GM23338 (cell line): ENCODE results near the gene CYRIA. TPM values are rescaled to one million over a fixed set of nuclear protein-coding genes. Genes with fewer than 3 reads are reported as not detected.

Experiments used
- ATAC-seq: fragments of 200-7000 bp; cut with Tn5 transposase; 3 replicates; pipeline ENCODE4 v1.9.1; 2020
- DNase-seq: peaks from one replicate; pipeline ENCODE4 v3.0.0-alpha.2; 2015; ENCODE audit warnings: low spot score
- H2AFZ ChIP-seq: fragments of 200-600 bp; sonication (generic); 2 replicates; pipeline ENCODE4 v1.8.0; 2016; ENCODE audit warnings: antibody characterized with exemption, mild to moderate bottlenecking, moderate library complexity
- H3F3A ChIP-seq: fragments of 200-600 bp; sonication (generic); replicated peaks from 2 replicates; pipeline ENCODE4 v1.8.0; 2017; ENCODE audit warnings: antibody characterized with exemption, mixed run types, low read depth
- H3K27ac ChIP-seq: fragments of 200-600 bp; sonication (generic); 2 replicates; pipeline ENCODE4 v1.6.1; 2016; ENCODE audit warnings: low read depth
- H3K27me3 ChIP-seq: fragments of 200-600 bp; sonication (generic); 2 replicates; pipeline ENCODE4 v1.8.0; 2016; ENCODE audit warnings: mild to moderate bottlenecking, mixed run types, moderate library complexity; ENCODE audit not compliant: insufficient read depth
- H3K36me3 ChIP-seq: fragments of 200-600 bp; sonication (generic); 2 replicates; pipeline ENCODE4 v1.8.0; 2016; ENCODE audit warnings: mild to moderate bottlenecking; ENCODE audit not compliant: insufficient read depth
- H3K4me1 ChIP-seq: fragments of 200-600 bp; sonication (generic); 2 replicates; pipeline ENCODE4 v1.8.0; 2016; ENCODE audit warnings: mild to moderate bottlenecking, moderate library complexity; ENCODE audit not compliant: insufficient read depth
- H3K4me2 ChIP-seq: fragments of 200-600 bp; sonication (generic); 2 replicates; pipeline ENCODE4 v1.7.1; 2017; ENCODE audit warnings: mixed run types
- H3K4me3 ChIP-seq: fragments of 200-600 bp; sonication (generic); 2 replicates; pipeline ENCODE4 v1.6.1; 2016; ENCODE audit warnings: mixed run types
- H3K79me2 ChIP-seq: fragments of 200-600 bp; sonication (generic); replicated peaks from 2 replicates; pipeline ENCODE4 v1.8.0; 2017; ENCODE audit warnings: mild to moderate bottlenecking; ENCODE audit not compliant: insufficient read depth
- H3K9me2 ChIP-seq: fragments of 200-600 bp; sonication (generic); 2 replicates; pipeline ENCODE4 v1.8.0; 2017; ENCODE audit not compliant: insufficient read depth
- H4K20me1 ChIP-seq: fragments of 200-600 bp; sonication (generic); replicated peaks from 2 replicates; pipeline ENCODE4 v1.8.0; 2017; ENCODE audit warnings: mild to moderate bottlenecking; ENCODE audit not compliant: insufficient read depth
- H3K27ac Mint-ChIP-seq: 2 replicates; pipeline ENCODE4 v1.8.0; 2020; ENCODE audit warnings: inconsistent platforms, mild to moderate bottlenecking, moderate library complexity, mixed read lengths
- H3K27me3 Mint-ChIP-seq: 3 replicates; pipeline ENCODE4 v1.8.0; 2022; ENCODE audit warnings: low read depth, mild to moderate bottlenecking, moderate library complexity, mixed read lengths, inconsistent platforms; ENCODE audit not compliant: insufficient read depth, poor library complexity
- H3K36me3 Mint-ChIP-seq: 3 replicates; pipeline ENCODE4 v1.8.0; 2021; ENCODE audit warnings: low read depth, mild to moderate bottlenecking, inconsistent platforms, moderate library complexity, mixed read lengths
- H3K4me1 Mint-ChIP-seq: 3 replicates; pipeline ENCODE4 v1.8.0; 2020; ENCODE audit warnings: mild to moderate bottlenecking, inconsistent platforms, mixed read lengths
- H3K4me3 Mint-ChIP-seq: 3 replicates; pipeline ENCODE4 v1.8.0; 2021; ENCODE audit warnings: moderate library complexity, mild to moderate bottlenecking, inconsistent platforms, mixed read lengths
- H3K9me3 Mint-ChIP-seq: 3 replicates; pipeline ENCODE4 v1.8.0; 2020; ENCODE audit warnings: moderate library complexity, mild to moderate bottlenecking, inconsistent platforms, mixed read lengths
- CREB1 ChIP-seq: fragments of 250-450 bp; sonication (Bioruptor Pico); IDR thresholded peaks from 2 replicates; pipeline ENCODE4 v1.5.0; 2020; ENCODE audit warnings: low read depth, mild to moderate bottlenecking, moderate library complexity
- CTCF ChIP-seq, 2 experiments: fragments of 200-600 bp in 1 of 2; sonication (generic) in 1 of 2; conservative IDR thresholded peaks; 2 replicates each; pipeline versions ENCODE4 v1.5.1 to v1.6.1; 2016 to 2017; ENCODE audit warnings: antibody characterized with exemption in 2 of 2, low read depth in 2 of 2, mild to moderate bottlenecking in 2 of 2, moderate library complexity in 1 of 2
- ETS1 ChIP-seq: IDR thresholded peaks from 2 replicates; pipeline ENCODE4 v1.6.1; 2016; ENCODE audit warnings: antibody characterized with exemption
- EZH2phosphoT487 ChIP-seq: fragments of 200-600 bp; sonication (generic); IDR thresholded peaks from one replicate; pipeline ENCODE4 v1.8.1; 2018; ENCODE audit warnings: antibody characterized with exemption; ENCODE audit not compliant: unreplicated experiment
- STAT1 ChIP-seq: IDR thresholded peaks from one replicate; pipeline ENCODE4 v1.6.1; 2016; ENCODE audit warnings: antibody characterized with exemption; ENCODE audit not compliant: unreplicated experiment
- polyA plus RNA-seq: library from polyadenylated mRNA; unstranded; fragments of >200 nt; fragmentation: Nextera tagmentation; extraction: Ambion mirVana; gene quantifications from 2 replicates; pipeline ENCODE4 v1.2.1, GENCODE V29; 2016
- total RNA-seq: library from RNA; depleted of rRNA; stranded (reverse); fragments of >200 nt; shearing (Covaris generic); gene quantifications from 2 replicates; pipeline ENCODE4 v1.2.3, GENCODE V29; 2014

CYRIA gene
- total and polyA plus RNA-seq, 2 experiments from 2014 or later, result 3.0 to 5.3 TPM

DNA sequence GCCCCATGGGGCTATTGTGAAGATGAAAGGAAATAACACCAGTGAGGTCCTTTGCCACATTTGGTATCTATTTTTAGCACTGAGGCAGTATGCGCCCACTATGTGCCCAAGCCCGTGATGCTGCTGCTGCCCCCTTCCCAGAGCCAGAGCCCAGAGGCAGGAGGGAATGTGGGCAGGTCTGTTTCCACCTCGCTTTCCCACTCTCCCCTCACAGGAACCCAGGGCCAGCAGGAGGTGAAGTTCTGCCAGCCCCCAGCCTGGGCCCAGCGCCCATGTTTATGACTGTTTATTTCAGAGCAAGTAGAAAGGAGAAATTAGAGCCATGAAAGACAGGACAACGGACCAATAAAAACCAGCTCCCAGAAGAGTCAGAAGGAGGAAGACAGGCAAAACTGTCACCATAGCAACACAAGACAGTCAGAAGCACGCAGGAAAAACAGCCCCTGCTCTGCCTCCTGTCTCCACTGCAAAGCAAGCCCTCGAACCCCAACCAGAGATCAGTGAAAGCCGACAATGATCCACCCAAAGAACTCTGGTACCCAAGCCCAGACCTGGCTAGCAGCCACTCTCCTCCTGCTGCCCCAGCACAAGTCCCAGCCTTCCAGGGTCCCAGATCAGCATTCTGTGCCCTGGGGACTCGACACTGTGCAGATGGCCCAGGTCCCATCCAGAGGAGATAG, 1.4 kb downstream of the CYRIA start:
- no peak for TF ChIP-seq ETS1
- no peaks in the 10 kb centered on the region for H3K36me3 ChIP-seq
- peaks cover 11% of the 10 kb centered on the region; the same call in 1 of the 2 replicates for H3K4me1 ChIP-seq
- no peak overlapping the region; the same call in 1 of the 2 replicates for H3K27ac Mint-ChIP-seq
- H3K9me2 ChIP-seq, result no peaks in the 10 kb centered on the region
- H3K79me2 ChIP-seq, result no peaks in the 10 kb centered on the region
- no peak overlapping the region for H2AFZ ChIP-seq
- H3K4me2 ChIP-seq, result peak overlapping the region; percentile 92
- peak; percentile 62 for DNase-seq
- no peaks in the 10 kb centered on the region for H4K20me1 ChIP-seq
- H3F3A ChIP-seq, result no peaks in the 10 kb centered on the region
- H3K4me3 ChIP-seq, result peak overlapping the region; percentile 64; the same call in 1 of the 2 replicates
- no peak overlapping the region for H3K27ac ChIP-seq
- H3K36me3 Mint-ChIP-seq, result peaks cover 4% of the 10 kb centered on the region; the same call in 1 of the 3 replicates
- H3K27me3 Mint-ChIP-seq, result peaks cover 19% of the 10 kb centered on the region
- peaks cover 30% of the 10 kb centered on the region for H3K4me1 Mint-ChIP-seq
- ATAC-seq, result peak; percentile 24
- peaks cover 14% of the 10 kb centered on the region for H3K27me3 ChIP-seq
- no peaks in the 10 kb centered on the region; the same call in 2 of the 3 replicates for H3K9me3 Mint-ChIP-seq
- peak overlapping the region; percentile 78 for H3K4me3 Mint-ChIP-seq

DNA sequence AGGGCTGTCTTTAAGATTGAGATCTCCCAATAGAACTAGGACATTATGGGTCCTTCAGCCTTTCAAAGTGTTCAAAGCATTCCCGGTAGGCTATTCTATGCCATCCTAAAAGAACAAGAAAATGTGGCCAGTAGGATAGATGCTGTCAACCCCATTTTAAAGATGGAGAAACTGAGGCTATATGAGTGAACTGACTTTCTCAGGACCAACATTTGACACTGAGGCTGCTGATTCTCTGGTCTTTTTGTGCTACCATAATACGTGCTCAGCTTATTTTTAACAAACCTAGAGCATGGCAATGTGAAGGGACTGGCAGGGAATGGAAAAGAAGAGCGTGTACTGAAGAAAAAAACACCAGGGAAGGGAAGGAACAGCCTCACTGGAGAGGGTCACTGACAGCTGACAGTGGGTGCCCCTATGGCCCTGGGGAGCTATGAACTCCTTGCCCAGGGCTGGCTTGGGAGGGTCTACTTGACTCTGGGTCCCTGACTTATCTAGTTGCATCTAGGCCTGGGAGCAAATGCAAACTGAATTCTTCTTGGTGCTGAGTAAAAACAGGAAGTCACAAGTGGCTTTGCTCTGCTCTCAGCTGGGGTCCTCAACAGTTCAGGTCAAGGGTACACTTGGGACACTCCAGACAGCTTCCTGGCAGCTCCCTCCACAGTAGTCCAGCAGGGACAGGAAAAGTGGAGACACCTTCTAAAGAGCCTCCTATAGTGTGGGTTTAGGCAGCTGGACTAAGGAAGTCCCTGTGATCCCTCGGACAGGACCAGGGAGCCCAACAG, 2.3 kb downstream of the CYRIA start:
- no peak overlapping the region for H3K4me2 ChIP-seq
- H3K27ac ChIP-seq, result no peak overlapping the region
- H3K79me2 ChIP-seq, result no peaks in the 10 kb centered on the region
- Mint-ChIP-seq H3K36me3 (peaks cover 4% of the 10 kb centered on the region; the same call in 1 of the 3 replicates), H3K9me3 (no peaks in the 10 kb centered on the region; the same call in 2 of the 3 replicates), H3K4me3 (no peak overlapping the region; the same call in 2 of the 3 replicates), H3K4me1 (peaks cover 30% of the 10 kb centered on the region), H3K27ac (no peak overlapping the region), H3K27me3 (peaks cover 19% of the 10 kb centered on the region)
- no peaks in the 10 kb centered on the region for H3K36me3 ChIP-seq
- H3K27me3 ChIP-seq, result peaks cover 14% of the 10 kb centered on the region
- TF ChIP-seq CTCF (conservative IDR thresholded peaks at IDR 0.05; ENCODE audit: low read depth in 2 of 2) (no peak), EZH2phosphoT487 (no peak), STAT1 (no peak), CREB1 (CRISPR knock-in tag) (no peak)
- H3F3A ChIP-seq, result no peaks in the 10 kb centered on the region
- H4K20me1 ChIP-seq, result no peaks in the 10 kb centered on the region
- DNase-seq (no peak), ATAC-seq (no peak)
- no peak overlapping the region for H3K4me3 ChIP-seq
- H3K4me1 ChIP-seq, result peaks cover 11% of the 10 kb centered on the region; the same call in 1 of the 2 replicates
- H3K9me2 ChIP-seq, result no peaks in the 10 kb centered on the region
- no peak overlapping the region for H2AFZ ChIP-seq
